GM12874 (cell line): ENCODE measurements around the gene LPO.

Experiments
- TF ChIP-seq, protein P1 (sequence below): IDR thresholded peaks from 2 replicates; pipeline ENCODE4 v1.5.1; 2011; ENCODE audit warnings: low read depth, mild to moderate bottlenecking, control low read depth, low read length, moderate library complexity; ENCODE audit not compliant: insufficient read depth

The LPO gene

GRCh38 chr17:58264407-58265103 is 26.2 kb downstream of the LPO start:
- TF ChIP-seq, protein P1, sequence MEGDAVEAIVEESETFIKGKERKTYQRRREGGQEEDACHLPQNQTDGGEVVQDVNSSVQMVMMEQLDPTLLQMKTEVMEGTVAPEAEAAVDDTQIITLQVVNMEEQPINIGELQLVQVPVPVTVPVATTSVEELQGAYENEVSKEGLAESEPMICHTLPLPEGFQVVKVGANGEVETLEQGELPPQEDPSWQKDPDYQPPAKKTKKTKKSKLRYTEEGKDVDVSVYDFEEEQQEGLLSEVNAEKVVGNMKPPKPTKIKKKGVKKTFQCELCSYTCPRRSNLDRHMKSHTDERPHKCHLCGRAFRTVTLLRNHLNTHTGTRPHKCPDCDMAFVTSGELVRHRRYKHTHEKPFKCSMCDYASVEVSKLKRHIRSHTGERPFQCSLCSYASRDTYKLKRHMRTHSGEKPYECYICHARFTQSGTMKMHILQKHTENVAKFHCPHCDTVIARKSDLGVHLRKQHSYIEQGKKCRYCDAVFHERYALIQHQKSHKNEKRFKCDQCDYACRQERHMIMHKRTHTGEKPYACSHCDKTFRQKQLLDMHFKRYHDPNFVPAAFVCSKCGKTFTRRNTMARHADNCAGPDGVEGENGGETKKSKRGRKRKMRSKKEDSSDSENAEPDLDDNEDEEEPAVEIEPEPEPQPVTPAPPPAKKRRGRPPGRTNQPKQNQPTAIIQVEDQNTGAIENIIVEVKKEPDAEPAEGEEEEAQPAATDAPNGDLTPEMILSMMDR = no peak

- TF ChIP-seq, protein P1 = no peak
These were observed 26.9 kb downstream of the LPO start for GRCh38 chr17:58265271-58265670.

DNA sequence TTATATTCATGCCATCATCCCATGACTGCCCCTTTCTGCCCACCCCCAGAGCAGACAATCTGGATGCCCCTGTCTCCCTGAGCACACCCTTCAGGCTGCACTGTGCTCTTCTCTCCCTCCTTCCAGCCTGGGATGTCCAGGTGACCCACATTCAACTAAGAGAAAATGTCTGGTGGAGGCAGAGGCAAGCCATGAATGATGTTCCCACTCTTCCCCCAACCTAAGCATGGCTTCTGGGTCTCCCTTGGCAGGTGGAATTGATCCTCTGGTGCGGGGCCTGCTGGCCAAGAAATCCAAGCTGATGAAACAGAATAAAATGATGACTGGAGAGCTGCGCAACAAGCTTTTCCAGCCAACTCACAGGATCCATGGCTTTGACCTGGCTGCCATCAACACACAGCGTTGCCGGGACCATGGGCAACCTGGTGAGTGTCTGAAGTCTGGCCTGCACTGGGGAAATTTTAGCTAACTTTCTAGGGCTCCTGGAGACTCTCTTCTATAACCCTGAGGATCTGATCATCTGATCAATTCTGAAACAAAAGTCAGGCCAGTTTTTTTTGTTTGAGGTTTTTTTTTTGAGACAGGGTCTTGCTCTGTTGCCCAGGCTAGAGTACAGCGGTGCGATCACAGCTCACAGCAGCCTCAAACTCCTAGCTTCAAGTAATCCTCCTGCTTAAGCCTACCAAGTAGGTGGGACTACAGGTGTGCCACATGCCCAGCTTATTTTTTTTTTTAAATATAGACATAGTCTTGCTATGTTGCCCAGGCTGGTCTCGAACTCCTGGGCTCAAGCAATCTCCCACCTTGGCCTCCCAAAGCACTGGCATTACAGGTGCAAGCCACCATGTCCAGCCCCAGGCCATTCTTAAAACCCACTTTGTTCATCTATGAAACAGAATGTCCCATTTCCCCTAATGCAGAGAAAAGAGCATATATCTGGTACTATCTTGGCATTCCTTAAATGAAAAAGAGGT is 27.8 kb downstream of the LPO start:
- TF ChIP-seq, protein P1 = no peak

DNA sequence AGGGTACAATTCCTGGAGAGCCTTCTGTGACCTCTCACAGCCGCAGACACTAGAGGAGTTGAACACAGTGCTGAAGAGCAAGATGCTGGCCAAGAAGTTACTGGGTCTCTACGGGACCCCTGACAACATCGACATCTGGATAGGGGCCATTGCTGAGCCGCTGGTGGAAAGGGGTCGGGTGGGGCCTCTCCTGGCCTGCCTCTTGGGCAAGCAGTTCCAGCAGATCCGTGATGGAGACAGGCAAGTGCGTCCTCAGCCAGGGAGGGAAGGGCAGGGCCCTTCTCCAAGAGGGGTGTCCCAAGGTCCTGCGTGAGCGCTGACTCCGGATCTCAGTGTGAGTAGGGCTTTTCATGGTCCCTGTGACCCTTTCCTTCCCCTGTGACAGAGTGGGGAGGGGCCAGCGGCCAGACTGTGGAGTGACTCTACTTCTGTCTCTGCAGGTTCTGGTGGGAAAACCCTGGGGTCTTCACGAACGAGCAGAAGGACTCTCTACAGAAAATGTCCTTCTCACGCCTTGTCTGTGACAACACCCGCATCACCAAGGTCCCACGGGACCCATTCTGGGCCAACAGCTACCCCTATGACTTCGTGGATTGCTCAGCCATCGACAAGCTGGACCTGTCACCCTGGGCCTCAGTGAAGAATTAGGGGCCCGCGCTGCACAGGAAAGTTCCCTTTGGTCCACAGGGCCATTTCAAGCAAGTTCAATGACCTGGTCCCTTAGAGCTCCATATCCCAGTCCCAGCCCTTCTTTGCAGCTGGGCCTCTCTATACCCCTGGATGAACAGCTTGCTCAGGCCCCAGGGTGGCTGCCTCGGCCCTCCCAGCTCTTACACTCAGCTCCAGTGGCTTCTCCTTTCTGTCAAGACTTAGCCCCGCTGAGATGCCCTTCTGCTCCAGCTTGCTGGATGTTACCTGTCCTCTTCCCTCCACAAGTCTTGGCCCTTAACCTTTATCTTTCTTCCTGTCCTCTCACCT is 29.3 kb downstream of the LPO start:
- TF ChIP-seq, protein P1 = no peak

DNA sequence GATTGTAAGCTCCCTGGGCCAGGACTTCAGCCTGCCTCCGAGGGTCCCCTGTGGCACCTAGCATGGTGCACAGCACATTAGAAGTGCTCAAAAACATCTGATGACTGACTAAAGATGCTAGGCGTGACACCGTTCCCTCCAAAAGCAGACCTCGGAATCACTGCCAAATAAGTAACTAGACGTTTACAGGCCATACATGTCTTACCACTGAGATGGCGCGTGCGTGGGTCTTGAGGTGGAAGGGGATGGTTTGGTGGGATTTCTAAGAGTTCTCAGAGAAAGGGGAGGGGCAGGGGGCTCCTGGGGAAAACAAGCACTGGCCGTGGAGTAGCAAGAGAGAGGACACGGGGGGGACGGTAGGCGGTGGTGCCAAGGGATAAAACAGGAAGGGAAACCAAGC is 29.9 kb downstream of the LPO start:
- TF ChIP-seq, protein P1 = no peak

- TF ChIP-seq, protein P1 = no peak
These were observed 30.6 kb downstream of the LPO start for GRCh38 chr17:58268774-58269556.
